HG03064 (cell line): ENCODE measurements around the gene UTS2B.

Experiments
- ATAC-seq: cut with Tn5 transposase; IDR thresholded peaks from one replicate; pipeline ENCODE4 v1.9.1; 2021; ENCODE audit warnings: low read depth; ENCODE audit not compliant: unreplicated experiment

UTS2B gene

DNA sequence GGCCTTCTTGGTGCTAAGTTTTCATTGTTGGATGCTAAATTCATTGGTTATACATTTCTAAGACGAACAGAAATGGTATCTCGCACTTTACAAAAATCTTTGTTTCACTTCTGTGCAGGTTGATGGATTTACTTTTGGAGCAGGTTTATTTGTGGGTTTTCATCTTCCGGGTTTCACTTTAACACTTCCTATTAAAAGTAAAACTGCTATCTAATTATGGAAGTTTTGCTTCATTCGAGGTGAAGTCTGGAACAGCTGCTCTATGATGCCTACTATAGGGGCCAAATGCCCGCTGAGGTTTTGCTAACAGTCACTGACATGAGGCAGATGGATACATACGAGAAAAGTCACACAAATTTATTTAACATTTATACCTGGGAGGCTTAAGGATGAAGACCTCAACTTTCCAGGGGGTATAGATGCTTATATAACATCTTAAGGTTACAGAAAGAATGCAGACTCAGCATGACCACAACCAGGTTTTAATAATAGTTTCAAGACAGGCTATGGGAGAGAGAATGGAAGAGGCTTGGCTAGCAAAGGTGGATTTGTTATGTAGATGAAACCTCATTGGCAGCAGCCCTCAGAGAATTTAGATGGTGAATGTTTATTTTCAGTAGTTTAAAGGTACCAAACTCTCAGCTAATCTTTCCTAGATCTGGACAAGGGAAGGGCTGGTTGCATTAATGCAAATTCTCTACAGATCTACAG lies 77.1 kb downstream of the UTS2B start:
- peak; percentile 49 for ATAC-seq

DNA sequence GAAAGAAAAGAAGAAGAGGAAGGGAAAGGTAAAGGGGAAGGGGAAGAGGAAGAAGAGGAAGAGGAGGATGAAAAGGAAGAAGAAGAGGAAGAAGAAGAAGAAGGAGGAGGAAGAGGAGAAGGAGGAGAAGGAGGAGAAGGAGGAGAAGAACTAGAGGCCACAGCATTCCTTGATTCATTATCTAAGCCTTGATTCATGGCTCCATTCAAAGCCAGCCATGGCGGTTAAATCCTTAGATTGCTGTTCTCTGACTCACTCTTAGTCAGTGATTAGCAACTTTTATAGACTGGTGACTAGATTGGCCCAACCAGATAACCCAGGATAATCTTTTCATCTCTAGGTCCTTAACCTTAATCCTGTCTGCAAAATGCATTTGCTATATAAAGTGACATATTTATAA lies 83.7 kb downstream of the UTS2B start:
- no peak for ATAC-seq

DNA sequence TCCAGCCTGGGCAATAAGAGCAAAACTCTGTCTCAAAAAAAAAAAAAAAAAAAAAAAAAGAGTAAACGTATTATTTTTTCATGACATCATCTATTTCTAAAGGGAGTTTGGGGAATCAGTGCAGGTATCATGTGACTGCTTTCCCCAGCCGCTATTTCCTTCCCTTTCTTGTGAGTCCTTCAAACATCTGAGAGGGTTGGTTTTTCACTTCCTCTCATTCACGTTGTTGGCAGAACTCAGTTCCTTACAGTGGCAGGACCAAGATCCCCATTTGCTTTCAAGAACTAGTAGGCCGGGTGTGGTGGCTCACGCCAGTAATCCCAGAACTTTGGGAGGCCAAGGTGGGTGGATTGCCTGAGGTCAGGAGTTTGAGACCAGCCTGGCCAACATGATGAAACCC lies 84.3 kb downstream of the UTS2B start:
- peak; percentile 74 for ATAC-seq

DNA sequence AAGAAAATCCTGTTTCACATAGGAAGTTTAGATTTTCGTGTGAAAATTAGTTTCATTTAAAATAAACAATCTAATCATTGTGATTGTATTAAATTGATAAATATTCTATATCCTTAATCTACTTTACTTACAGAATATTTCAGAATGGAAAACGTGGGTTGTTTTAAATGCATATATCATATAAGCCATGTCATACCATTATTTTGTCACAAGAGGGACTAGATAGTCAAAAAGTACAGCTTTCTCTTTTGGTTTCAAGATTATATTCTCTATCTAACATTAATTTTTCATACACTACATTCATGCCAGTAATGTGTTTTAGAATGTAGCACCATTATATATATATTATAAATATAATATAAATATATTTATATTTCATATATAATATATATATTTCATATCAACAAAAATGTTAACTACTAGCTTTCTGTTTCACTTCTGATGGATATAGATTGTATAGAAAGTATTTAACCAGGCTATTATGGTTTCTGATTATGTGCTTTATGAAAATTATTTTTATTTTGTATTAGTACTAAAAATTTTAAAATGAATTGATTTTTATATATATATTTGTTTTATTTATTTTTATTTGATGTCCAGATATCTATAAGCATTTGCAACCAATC lies 86.0 kb downstream of the UTS2B start:
- ATAC-seq: peak; percentile 56

DNA sequence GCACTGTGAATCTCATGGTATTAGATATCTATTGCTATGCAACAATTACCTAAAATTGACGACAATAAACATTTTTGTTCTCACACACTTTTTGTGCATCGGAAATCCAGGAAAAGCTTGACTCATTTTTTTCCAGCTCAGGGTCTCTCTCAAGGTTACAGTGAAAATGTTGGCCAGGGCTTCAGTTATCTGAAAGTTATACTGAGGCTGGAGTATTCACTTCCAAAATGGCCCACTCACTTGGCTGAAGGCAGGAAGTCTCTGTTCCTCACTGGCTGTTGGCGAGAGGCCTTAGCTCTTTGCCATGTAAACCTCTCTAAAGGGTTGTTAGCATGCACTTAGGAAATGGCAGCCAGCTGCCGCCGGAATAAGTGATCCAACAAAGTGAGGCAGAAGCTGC lies 89.8 kb downstream of the UTS2B start:
- ATAC-seq: no peak

DNA sequence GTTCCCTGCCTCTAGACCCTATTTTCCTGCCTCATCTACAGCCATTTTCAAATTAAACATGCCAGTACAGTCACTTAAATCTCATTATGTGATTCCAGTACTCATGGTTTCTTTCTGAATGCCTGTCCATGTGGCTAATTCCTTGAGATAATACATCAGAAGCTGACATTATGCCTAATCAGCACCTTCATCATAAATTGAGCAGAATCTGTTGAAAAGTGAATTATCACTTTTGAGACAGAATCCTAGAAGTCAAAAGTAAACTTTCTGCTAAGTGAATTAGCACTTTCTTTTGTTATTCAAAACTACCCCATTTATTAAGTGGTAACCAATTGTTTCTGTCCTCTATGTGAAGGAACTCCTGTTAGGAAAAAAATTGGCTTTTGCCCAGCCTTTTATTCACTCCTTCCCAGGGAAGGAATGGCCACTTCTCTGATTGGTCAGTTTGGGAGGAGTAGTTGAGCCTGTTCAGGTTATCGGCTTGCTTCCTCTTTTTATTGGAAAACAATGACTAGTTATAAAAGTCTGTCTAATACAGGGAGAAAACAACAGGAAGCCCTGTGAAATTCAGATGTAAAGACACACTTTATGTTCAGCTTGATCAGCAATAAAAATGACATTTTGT lies 90.8 kb downstream of the UTS2B start:
- no peak for ATAC-seq

DNA sequence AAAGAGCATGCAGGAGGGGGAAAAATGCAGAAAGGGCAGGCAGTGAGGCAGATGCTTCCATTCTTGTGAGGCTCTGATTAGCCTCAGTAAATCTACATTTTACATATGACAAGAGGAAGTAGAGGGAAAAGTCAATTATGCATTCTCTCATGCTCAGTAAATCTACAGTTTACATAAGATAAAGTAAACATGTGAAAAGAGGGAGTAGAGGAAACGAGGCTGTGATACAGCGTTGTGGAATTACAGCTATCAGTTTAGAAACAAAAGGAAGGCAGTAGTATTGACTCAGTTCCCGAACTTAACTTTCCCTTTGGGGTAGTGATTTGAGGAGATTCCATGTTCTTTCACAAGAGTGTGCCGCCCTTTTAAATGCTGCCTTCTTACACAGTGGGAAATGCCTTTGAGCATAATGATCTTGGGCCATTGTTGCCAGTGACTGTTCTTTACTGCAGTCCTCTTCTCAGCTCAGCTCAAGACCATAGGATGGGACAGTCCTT lies 92.0 kb downstream of the UTS2B start:
- no peak for ATAC-seq

DNA sequence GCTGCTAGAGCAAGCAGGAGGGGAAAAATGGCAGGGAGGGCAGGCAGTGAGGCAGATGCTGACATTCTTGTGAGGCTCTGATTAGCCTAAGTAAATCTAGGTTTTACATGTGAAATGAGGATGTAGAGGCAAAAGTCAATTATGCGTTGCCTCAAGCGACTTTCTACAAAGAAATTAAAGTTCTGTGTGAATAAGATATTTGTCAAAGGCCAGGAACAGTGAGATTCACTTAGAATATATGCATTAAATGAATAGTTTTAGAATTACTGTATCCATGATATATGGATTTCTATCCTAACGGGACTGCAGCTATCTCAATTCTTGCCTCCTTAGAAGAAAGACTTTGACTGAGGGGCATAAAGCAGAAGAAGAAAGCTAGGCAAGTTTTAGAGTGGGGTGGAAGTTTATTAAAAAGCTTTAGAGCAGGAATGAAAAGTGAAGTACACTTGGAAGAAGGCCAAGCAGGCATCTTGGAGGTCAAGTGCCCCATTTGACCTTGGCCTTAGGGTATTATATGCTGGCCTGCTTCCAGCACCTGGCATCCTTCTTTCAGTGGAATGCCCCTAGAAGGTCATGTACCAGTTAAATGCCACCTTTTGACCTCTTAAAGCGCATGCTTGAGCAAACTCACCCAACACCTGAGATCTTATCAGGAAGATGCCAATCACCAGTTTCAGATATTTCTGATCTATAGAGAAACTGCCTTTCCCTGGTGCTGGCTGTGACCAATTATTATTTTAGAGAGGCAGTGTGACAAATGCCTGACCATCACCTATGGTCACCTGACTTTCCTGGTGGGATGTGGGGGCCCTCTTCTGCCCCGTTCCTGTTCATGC lies 93.1 kb downstream of the UTS2B start:
- no peak for ATAC-seq

DNA sequence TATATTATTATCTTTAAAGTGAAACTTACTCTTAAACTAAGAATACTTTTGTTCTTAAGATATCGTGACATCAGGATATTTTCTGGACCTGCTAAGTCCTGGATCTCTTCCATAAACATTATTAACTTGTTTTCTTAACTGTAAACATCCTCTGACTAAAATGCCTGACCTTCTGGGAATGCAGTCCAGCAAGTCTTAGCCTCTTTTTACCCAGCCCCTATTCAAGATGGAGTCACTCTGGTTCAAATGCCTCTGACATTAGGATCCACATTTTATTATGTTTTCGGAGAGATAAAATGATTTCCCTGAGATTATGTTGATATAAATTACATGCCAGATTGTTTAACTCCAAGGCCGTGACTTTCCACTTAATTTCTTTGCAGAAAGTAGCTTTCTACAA lies 93.7 kb downstream of the UTS2B start:
- no peak for ATAC-seq

DNA sequence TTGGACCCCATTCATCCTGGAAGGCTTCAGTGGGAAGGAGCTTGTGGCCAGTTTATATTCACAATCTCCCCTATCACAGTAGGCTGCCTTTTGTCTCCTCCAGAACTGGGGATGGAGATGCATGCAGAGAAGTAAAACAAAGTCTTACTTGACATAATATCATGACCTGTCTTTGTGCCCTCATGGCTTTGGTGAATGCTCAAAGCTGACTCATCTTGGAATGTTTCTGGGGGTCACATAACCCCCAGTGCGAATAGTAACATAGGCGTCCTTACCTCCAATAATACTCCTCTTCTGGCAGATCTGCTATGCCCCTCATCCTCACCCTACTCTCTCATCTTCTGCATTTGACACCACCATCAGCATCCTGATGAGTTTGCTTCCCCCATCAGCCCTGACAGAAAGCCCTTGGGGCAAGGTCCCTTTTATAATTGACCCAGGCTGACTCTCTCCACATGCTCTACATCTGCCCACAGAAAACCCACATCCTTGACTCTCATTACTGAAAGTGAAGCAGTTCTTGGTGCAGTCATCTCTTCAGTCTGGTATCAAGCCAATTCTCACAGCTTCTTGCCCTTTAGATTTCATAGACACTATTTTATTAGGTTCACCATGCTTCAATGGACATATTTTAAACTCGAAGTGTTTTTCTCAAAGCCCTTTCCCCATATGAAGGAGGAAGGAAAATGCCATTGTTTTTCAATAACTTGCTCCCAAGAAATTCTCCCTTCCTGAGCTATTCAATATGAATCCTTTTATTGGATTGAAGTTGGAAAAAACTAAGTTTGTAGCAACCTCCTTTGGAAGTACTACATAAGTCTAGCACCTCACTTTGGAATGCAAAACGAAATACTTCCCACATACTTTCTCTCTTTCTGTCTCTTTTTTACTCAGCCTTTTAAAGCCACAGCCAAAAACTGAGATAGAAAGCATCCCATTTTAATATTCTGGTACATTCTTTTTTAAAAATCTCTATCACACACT lies 94.7 kb downstream of the UTS2B start:
- peak; percentile 100 for ATAC-seq

DNA sequence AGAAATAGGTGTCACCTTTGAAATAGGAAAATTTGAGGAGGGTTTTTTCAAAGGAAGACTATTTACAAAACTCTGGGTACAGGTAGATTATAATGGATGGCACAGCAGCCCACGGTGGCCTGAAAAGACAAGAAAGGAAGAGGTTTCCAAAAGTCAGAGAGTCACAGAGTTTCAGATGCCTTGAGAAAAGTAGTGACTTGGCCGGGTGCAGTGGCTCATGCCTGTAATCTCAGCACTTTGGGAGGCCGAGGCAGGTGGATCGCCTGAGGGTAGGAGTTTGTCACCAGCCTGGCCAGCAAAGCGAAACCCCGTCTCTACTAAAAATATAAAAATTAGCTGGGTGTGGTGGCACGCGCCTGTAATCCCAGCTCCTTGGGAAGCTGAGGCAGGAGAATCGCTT lies 96.1 kb downstream of the UTS2B start:
- ATAC-seq: no peak

DNA sequence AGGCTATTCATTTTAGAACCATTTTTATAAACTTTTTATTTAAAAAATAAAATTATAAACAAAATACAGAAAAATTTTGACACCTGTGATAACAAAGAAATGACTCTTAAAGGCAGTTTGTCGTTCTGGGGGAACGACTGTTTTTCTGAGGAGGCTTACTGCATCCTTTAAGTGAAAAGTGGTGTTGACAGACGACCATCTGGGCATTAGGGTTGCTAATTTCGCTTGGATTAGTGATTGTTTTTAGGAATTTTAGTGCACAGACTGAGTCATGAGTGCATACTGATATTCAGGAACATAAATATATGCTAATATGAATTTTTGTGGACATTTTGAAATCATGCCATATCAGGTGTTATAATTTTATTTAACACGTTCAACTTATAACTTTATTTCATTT lies 102.8 kb downstream of the UTS2B start:
- ATAC-seq: no peak

DNA sequence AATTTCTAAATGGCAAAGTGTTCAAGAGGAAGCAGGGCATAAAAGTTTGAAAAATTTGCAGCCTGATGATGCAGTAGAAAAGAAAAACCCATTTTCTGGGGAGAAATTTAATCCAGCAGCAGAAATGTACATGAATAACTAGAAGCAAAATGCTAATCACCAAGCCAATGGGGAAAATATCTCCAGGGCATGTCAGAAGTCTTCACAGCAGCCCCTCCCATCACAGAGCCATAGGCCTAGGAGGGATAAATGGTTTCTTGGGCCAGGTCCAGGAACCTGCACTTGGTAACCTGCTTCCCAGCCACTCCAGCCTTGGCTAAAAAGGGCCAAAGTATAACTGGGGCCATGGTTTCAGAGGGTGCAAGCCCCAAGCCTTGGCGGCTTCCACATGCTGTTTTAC lies 108.7 kb downstream of the UTS2B start:
- no peak for ATAC-seq

DNA sequence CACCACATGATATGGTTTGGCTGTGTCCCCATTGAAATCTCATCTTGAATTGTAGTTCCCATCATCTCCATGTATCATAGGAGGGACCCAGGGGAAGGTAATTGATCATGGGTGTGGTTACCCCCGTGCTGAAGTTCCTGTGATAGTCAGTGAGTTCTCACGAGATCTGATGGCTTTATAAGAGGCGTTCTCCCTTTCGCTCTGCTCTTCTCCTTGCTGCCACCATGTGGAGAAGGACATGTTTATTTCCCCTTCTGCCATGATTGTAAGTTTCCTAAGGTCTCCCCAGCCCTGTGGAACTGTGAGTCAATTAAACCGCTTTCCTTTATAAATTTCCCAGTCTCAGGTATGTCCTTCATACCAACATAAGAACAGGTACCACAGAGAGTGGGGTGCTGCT lies 109.4 kb downstream of the UTS2B start:
- ATAC-seq: no peak

DNA sequence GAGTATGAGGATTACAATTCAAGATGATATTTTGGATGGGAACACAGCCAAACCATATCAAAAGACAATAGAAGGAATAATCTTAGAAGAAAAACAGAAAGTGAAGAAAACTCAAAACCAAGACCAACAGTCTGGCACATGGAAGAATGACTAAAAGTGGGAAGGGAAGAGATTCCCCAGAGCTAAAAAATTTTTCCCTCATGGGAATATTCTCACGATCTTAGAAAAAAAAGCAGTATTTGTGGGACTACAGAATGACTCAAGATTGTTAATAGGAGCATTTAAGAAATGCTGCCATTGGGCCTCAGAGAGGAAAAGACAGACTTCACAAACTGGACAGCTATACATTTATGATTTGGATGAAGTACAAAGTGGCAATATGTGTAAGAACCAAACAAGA lies 113.0 kb downstream of the UTS2B start:
- no peak for ATAC-seq
